ENCODE measurements around the gene PNO1. TPM values are rescaled to one million over a fixed set of nuclear protein-coding genes. Genes with fewer than 3 reads are reported as not detected.

PNO1 gene
- total and polyA plus RNA-seq, 3 experiments from 2014 or later = 18.1 to 42.0 (median 38.1) TPM

- peak overlapping the region in 3 of 8 donors; percentile 3 to 57 (median 8) for H3K27ac Mint-ChIP-seq
- POLR2A ChIA-PET = interaction anchor here (0.7 kb wide), 1 partner anchor 178 kb away, joined by 5 read pairs; no protein-coding TSS in a partner anchor
- no peaks in the 10 kb centered on the region for H3K9me3 Mint-ChIP-seq
These were observed 37.4 kb downstream of the PNO1 start for GRCh38 chr2:68195096-68195495.

GRCh38 chr2:68196120-68196716, 38.5 kb downstream of the PNO1 start:
- DNase-seq = peak; percentile 25 to 69 (median 44)
- Histone ChIP-seq H3K27ac (ENCODE audit: low read depth, low read length) (no peak overlapping the region), H3K4me3 (ENCODE audit: low read length) (no peak overlapping the region), H3K4me1 (ENCODE audit: insufficient read depth, low read length) (peaks cover 24% of the 10 kb centered on the region), H3K9me3 (ENCODE audit: low read length) (no peaks in the 10 kb centered on the region), H3K36me3 (ENCODE audit: insufficient read depth, low read length) (no peaks in the 10 kb centered on the region), H3K27me3 (ENCODE audit: insufficient read depth, low read length, poor library complexity, severe bottlenecking) (no peaks in the 10 kb centered on the region)
- Mint-ChIP-seq H3K36me3 (peaks cover 0 to 4% (median 1%) of the 10 kb centered on the region in 3 donors), H3K27ac (peak overlapping the region in 6 of 8 donors; percentile 12 to 71 (median 36)), H3K4me3 (no peak overlapping the region), H3K4me1 (peaks cover 47 to 76% (median 71%) of the 10 kb centered on the region in 3 donors), H3K27me3 (no peaks in the 10 kb centered on the region), H3K9me3 (no peaks in the 10 kb centered on the region)
- POLR2A ChIA-PET = no interaction called here
- CTCF ChIA-PET = interaction anchor here (0.7 to 3.7 kb wide), 22 partner anchors 11 to 252 kb away, joined by 3 to 19 read pairs (median 4); partner anchors contain the start of genes PNO1 and PPP3R1

More at GRCh38 chr2:68195096-68195495, 37.4 kb downstream of the PNO1 start:
- Histone ChIP-seq H3K4me3 (ENCODE audit: low read length) (no peak overlapping the region), H3K27me3 (ENCODE audit: insufficient read depth, low read length, poor library complexity, severe bottlenecking) (no peaks in the 10 kb centered on the region), H3K9me3 (ENCODE audit: low read length) (no peaks in the 10 kb centered on the region), H3K36me3 (ENCODE audit: insufficient read depth, low read length) (no peaks in the 10 kb centered on the region), H3K27ac (ENCODE audit: low read depth, low read length) (no peak overlapping the region), H3K4me1 (ENCODE audit: insufficient read depth, low read length) (peaks cover 19% of the 10 kb centered on the region)
- DNase-seq = no peak
- peaks cover 47 to 76% (median 71%) of the 10 kb centered on the region in 3 donors for H3K4me1 Mint-ChIP-seq
- H3K27me3 Mint-ChIP-seq = no peaks in the 10 kb centered on the region
- CTCF ChIA-PET = interaction anchor here (1.0 to 3.7 kb wide), 9 partner anchors 9 to 246 kb away, joined by 3 to 19 read pairs (median 6); no protein-coding TSS in a partner anchor
- H3K36me3 Mint-ChIP-seq = peaks cover 0 to 4% (median 1%) of the 10 kb centered on the region in 3 donors
- no peak overlapping the region for H3K4me3 Mint-ChIP-seq

- H3K4me1 ChIP-seq (ENCODE audit: insufficient read depth, low read length) = peaks cover 44% of the 10 kb centered on the region
- CTCF ChIA-PET = interaction anchor here (0.9 kb wide), 1 partner anchor 25 kb away, joined by 4 read pairs; no protein-coding TSS in a partner anchor
- peaks cover 57 to 77% (median 74%) of the 10 kb centered on the region in 3 donors for H3K4me1 Mint-ChIP-seq
These were observed 42.6 kb downstream of the PNO1 start for GRCh38 chr2:68200157-68200787.

DNA sequence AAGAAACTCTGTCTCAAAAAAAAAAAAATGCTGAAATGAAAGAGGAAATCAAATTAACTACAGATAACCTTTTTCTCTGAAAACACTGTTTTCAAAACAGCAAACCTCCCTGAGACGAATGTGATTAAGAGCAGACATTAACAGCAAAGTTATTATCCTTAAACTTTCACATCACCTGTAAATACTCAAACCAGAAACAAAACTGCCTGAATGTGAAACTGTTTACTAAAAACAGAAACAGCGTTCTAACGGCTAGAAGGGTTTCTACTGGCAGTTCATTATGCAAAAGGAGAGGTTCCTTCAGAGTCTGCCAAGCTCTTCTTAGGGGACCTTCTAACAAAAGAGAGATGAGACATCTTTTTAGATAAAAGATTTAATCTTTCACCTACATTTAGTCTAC, 45.9 kb downstream of the PNO1 start:
- no peaks in the 10 kb centered on the region for H3K9me3 Mint-ChIP-seq
- ChIA-PET CTCF (no interaction called here), POLR2A (no interaction called here)
- H3K9me3 ChIP-seq (ENCODE audit: low read length) = no peaks in the 10 kb centered on the region
- peaks cover 70 to 90% (median 89%) of the 10 kb centered on the region in 3 donors for H3K4me1 Mint-ChIP-seq
- H3K36me3 ChIP-seq (ENCODE audit: insufficient read depth, low read length) = no peaks in the 10 kb centered on the region
- peak overlapping the region; percentile 55 to 91 (median 86) for H3K27ac Mint-ChIP-seq
- no peaks in the 10 kb centered on the region for H3K27me3 ChIP-seq (ENCODE audit: insufficient read depth, low read length, poor library complexity, severe bottlenecking)
- peak overlapping the region; percentile 48 to 79 (median 72) for H3K4me3 Mint-ChIP-seq
- no peaks in the 10 kb centered on the region for H3K27me3 Mint-ChIP-seq
- DNase-seq = no peak
- peaks cover 64% of the 10 kb centered on the region for H3K4me1 ChIP-seq (ENCODE audit: insufficient read depth, low read length)
- peak overlapping the region; percentile 48 for H3K27ac ChIP-seq (ENCODE audit: low read depth, low read length)
- H3K36me3 Mint-ChIP-seq = peaks cover 0 to 19% (median 5%) of the 10 kb centered on the region in 3 donors
- H3K4me3 ChIP-seq (ENCODE audit: low read length) = peak overlapping the region; percentile 15

More at GRCh38 chr2:68200157-68200787, 42.6 kb downstream of the PNO1 start:
- H3K4me3 ChIP-seq (ENCODE audit: low read length) = no peak overlapping the region
- POLR2A ChIA-PET = no interaction called here
- Mint-ChIP-seq H3K27me3 (no peaks in the 10 kb centered on the region), H3K27ac (peak overlapping the region in 5 of 8 donors; percentile 22 to 75 (median 53)), H3K36me3 (peaks cover 0 to 10% (median 5%) of the 10 kb centered on the region in 3 donors), H3K4me3 (peak overlapping the region in 1 of 7 donors; percentile 24), H3K9me3 (no peaks in the 10 kb centered on the region)
- no peak for DNase-seq
- no peaks in the 10 kb centered on the region for H3K9me3 ChIP-seq (ENCODE audit: low read length)
- no peaks in the 10 kb centered on the region for H3K27me3 ChIP-seq (ENCODE audit: insufficient read depth, low read length, poor library complexity, severe bottlenecking)
- H3K36me3 ChIP-seq (ENCODE audit: insufficient read depth, low read length) = no peaks in the 10 kb centered on the region
- H3K27ac ChIP-seq (ENCODE audit: low read depth, low read length) = no peak overlapping the region

- Mint-ChIP-seq H3K4me1 (peaks cover 59 to 85% (median 79%) of the 10 kb centered on the region in 3 donors), H3K36me3 (peaks cover 3 to 35% (median 9%) of the 10 kb centered on the region in 3 donors), H3K27me3 (no peaks in the 10 kb centered on the region), H3K4me3 (peak overlapping the region in 3 of 7 donors; percentile 1 to 48 (median 23)), H3K9me3 (no peaks in the 10 kb centered on the region), H3K27ac (peak overlapping the region; percentile 6 to 67 (median 38))
- Histone ChIP-seq H3K9me3 (ENCODE audit: low read length) (no peaks in the 10 kb centered on the region), H3K27me3 (ENCODE audit: insufficient read depth, low read length, poor library complexity, severe bottlenecking) (no peaks in the 10 kb centered on the region), H3K36me3 (ENCODE audit: insufficient read depth, low read length) (no peaks in the 10 kb centered on the region), H3K27ac (ENCODE audit: low read depth, low read length) (no peak overlapping the region), H3K4me1 (ENCODE audit: insufficient read depth, low read length) (peaks cover 49% of the 10 kb centered on the region), H3K4me3 (ENCODE audit: low read length) (no peak overlapping the region)
- DNase-seq = no peak
- POLR2A ChIA-PET = no interaction called here
- CTCF ChIA-PET = interaction anchor here (1.0 to 2.4 kb wide), 2 partner anchors 11 to 45 kb away, joined by 4 to 11 read pairs; no protein-coding TSS in a partner anchor
These were observed 49.1 kb downstream of the PNO1 start for GRCh38 chr2:68206793-68207192.

GRCh38 chr2:68214381-68214780, 56.7 kb downstream of the PNO1 start:
- no peak overlapping the region for H3K27ac ChIP-seq (ENCODE audit: low read depth, low read length)
- Mint-ChIP-seq H3K27ac (peak overlapping the region; percentile 6 to 67 (median 28)), H3K36me3 (peaks cover 7 to 50% (median 7%) of the 10 kb centered on the region in 3 donors), H3K9me3 (no peaks in the 10 kb centered on the region), H3K27me3 (no peaks in the 10 kb centered on the region), H3K4me1 (peaks cover 71 to 88% (median 85%) of the 10 kb centered on the region in 3 donors), H3K4me3 (no peak overlapping the region)
- peaks cover 8% of the 10 kb centered on the region for H3K36me3 ChIP-seq (ENCODE audit: insufficient read depth, low read length)
- peaks cover 27% of the 10 kb centered on the region for H3K4me1 ChIP-seq (ENCODE audit: insufficient read depth, low read length)
- no peak overlapping the region for H3K4me3 ChIP-seq (ENCODE audit: low read length)
- H3K9me3 ChIP-seq (ENCODE audit: low read length) = no peaks in the 10 kb centered on the region
- DNase-seq = no peak
- ChIA-PET POLR2A (no interaction called here), CTCF (interaction anchor here (1.1 kb wide), 1 partner anchor 92 kb away, joined by 3 read pairs; no protein-coding TSS in a partner anchor)
- H3K27me3 ChIP-seq (ENCODE audit: insufficient read depth, low read length, poor library complexity, severe bottlenecking) = no peaks in the 10 kb centered on the region

- H3K4me1 ChIP-seq (ENCODE audit: insufficient read depth, low read length) = peaks cover 43% of the 10 kb centered on the region
- DNase-seq = no peak
- peaks cover 8% of the 10 kb centered on the region for H3K36me3 ChIP-seq (ENCODE audit: insufficient read depth, low read length)
- CTCF ChIA-PET = no interaction called here
- H3K36me3 Mint-ChIP-seq = peaks cover 3 to 41% (median 5%) of the 10 kb centered on the region in 3 donors
- no peaks in the 10 kb centered on the region for H3K27me3 Mint-ChIP-seq
- H3K27me3 ChIP-seq (ENCODE audit: insufficient read depth, low read length, poor library complexity, severe bottlenecking) = no peaks in the 10 kb centered on the region
- H3K4me3 Mint-ChIP-seq = peak overlapping the region in 2 of 7 donors; percentile 21 to 30
- no peaks in the 10 kb centered on the region for H3K9me3 Mint-ChIP-seq
- no peaks in the 10 kb centered on the region for H3K9me3 ChIP-seq (ENCODE audit: low read length)
- no peak overlapping the region for H3K27ac ChIP-seq (ENCODE audit: low read depth, low read length)
- no peak overlapping the region for H3K4me3 ChIP-seq (ENCODE audit: low read length)
- POLR2A ChIA-PET = no interaction called here
- H3K27ac Mint-ChIP-seq = peak overlapping the region in 4 of 8 donors; percentile 2 to 88 (median 37)
- peaks cover 80 to 95% (median 92%) of the 10 kb centered on the region in 3 donors for H3K4me1 Mint-ChIP-seq
These were observed 59.0 kb downstream of the PNO1 start for GRCh38 chr2:68216454-68217310.
